HG03575 (cell line): ENCODE results near the gene GDNF.

Source experiments
- ATAC-seq: cut with Tn5 transposase; IDR thresholded peaks from one replicate; pipeline ENCODE4 v1.9.1; 2021; ENCODE audit not compliant: unreplicated experiment, insufficient number of reproducible peaks, low FRiP score; ENCODE audit errors: extremely low read depth

The GDNF gene

GRCh38 chr5:37767961-37768360 is 71.9 kb downstream of the GDNF start:
- no peak for ATAC-seq

GRCh38 chr5:37767251-37767650 is 72.6 kb downstream of the GDNF start:
- ATAC-seq = no peak
